Motor neuron (in vitro differentiated cells): ENCODE measurements around the gene PACS2. TPM values are rescaled to one million over a fixed set of nuclear protein-coding genes. Genes with fewer than 3 reads are reported as not detected.
A peak's percentile ranks its signal among the peaks of the same experiment; 100 is the strongest.
"Not testable (repeated sequence)": the region's sequence is repeated elsewhere in the genome, so short reads cannot be mapped to it uniquely, and the experiment has no call there.

Experiments used
- ATAC-seq, 8 experiments: fragments of 200-7000 bp; cut with Tn5 transposase; replicated peaks in 6 of 8; 2 replicates each; pipeline ENCODE4 v1.8.0; 2021; ENCODE audit warnings: mild to moderate bottlenecking in 8 of 8, moderate library complexity in 8 of 8
- H3K27ac ChIP-seq, 2 donors: fragments of 250-450 bp; sonication (Bioruptor Pico); 2 replicates each; pipeline ENCODE4 v1.9.0; 2021; ENCODE audit warnings: antibody characterized with exemption in 2 of 2, mild to moderate bottlenecking in 2 of 2, moderate library complexity in 1 of 2
- H3K4me1 ChIP-seq, 2 donors: fragments of 250-450 bp; sonication (Bioruptor Pico); replicated peaks in 1 of 2; 2 replicates each; pipeline ENCODE4 v1.6.1; 2021; ENCODE audit warnings: antibody characterized with exemption in 2 of 2, mild to moderate bottlenecking in 2 of 2, moderate library complexity in 1 of 2
- H3K4me3 ChIP-seq, 5 donors: fragments of 250-450 bp; sonication (Bioruptor Pico); 2 replicates each; pipeline ENCODE4 v1.9.0; 2021; ENCODE audit warnings: antibody characterized with exemption in 5 of 5, mild to moderate bottlenecking in 5 of 5, moderate library complexity in 4 of 5
- WGBS, 10 experiments: fragments of 450-650 bp; shearing (Covaris generic); methylation state at CpG; one replicate each; pipeline ENCODE4 v1.0.0; 2022; 5-methylcytosine and 5-hydroxymethylcytosine counted together
- in situ Hi-C, 9 experiments: fragments of 400-800 bp; cut with MboI; loops; one replicate each; pipeline ENCODE4 v1.15.0; 2021; ENCODE audit warnings: low sequenced_read_pairs in 9 of 9, low pct_unique_long_range_greater_than_20kb in 2 of 9; ENCODE audit not compliant: unreplicated experiment in 9 of 9
- total RNA-seq, 8 experiments: library from RNA; unstranded; fragments of 300-600 nt; gene quantifications; 2 replicates each; pipeline versions ENCODE4 v1.2.3 to v1.2.4, GENCODE V29; 2022

The PACS2 gene
- total RNA-seq = 10 to 100 TPM; 18.0 to 66.1 (median 49.7) TPM

DNA sequence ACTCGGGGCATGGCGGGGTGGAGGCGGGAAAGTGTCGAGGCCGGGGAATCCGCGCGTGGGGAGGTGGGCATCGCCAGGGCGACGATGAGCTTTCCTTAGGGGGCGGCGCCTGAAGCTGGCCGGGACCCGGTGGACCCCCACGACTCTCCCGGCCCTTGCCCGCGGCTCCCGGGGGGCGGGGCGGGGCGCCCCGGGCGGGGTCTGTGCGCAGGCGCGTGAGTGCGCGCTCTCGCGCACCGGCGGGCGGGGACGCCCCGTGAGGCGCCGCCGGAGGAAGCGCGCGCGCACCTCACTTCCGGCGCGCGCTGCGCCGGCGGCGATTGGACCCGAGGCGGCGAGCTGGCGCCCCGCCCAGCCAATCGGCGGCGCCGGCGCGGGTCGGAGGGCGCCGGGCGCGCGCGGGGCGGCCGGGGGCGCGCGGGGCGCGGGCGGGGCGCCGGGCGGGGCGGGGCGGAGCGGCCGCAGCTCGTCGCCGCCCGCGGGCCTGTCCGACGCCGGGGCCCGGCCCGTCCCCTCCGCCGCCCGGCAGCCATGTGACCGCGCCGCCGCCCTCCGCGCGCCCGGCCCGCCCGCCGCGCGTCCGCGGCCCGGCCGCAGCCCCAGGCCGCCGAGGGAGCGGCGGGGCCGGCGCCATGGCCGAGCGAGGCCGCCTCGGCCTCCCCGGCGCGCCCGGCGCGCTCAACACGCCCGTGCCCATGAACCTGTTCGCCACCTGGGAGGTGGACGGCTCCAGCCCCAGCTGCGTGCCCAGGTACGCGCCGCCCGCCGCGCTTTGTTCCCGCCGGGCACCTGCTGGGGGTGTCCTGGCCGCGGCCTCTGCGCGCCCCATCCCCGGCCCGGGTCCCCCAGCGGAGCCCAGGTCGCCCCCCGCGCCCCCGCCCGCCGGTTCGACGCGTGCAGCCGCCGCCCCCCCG lies at the start of gene PACS2:
PACS2 (plus strand) TSS at position 462 of the 914 bp plus-strand sequence; CDS start at position 633, 171 bp downstream.
- ATAC-seq = peak; percentile 62 to 76 (median 72)
- in situ Hi-C loops = no loop called here
- peak within 1 kb of the TSS; percentile 75 to 98 (median 93) for H3K4me3 ChIP-seq
- peak within 1 kb of the TSS; percentile 76 to 84 for H3K27ac ChIP-seq
- no CpG with 5 or more reads among the region's 163 CpGs for WGBS, 10 experiments
- H3K4me1 ChIP-seq = peaks cover 27 to 35% of the 10 kb centered on the region in 2 donors

DNA sequence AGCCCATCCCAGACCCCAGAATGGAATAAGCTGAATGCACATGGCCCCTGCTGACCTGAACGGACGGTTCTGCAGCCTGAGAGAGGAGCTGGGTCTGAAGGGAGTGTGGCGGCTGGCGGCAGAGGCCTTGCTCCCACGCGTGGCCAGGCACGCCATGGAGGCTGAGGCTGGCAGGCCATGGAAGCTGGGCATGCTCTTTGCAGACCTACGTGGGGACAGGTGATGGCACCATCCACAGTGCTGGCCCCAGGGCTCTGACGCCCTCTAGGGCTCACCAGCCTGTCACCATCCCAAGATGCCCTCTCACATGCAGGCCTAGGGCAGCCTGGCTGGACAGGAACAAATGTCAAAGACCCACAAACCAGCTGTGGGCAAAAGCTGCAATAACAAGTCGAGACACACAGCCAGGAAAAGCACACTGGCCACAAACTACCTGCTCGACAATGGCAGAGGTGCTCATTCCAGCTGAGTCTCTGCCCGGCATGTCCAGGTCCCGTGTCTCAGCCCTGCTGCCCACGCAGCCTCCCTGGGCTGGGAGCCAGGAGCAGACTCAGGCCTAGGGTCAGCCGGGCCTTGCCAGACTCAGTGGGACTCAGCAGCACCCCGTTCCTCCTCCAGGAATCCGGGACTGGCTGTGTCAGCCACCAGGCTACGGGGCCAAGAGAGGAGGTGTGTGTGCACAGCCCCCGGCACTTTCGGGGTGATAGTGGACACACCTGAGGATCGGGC lies 46.6 kb upstream of the PACS2 start:
- no peaks in the 10 kb centered on the region for H3K4me1 ChIP-seq
- in situ Hi-C loops = no loop called here
- ATAC-seq = no peak
- WGBS, 10 experiments = 93 to 100% (median 96%) methylated on average over 2 to 13 of the region's 21 CpGs; no CpG with 5 or more reads in 7 of the 10 experiments
- H3K4me3 ChIP-seq = no peak overlapping the region
- no peak overlapping the region for H3K27ac ChIP-seq

DNA sequence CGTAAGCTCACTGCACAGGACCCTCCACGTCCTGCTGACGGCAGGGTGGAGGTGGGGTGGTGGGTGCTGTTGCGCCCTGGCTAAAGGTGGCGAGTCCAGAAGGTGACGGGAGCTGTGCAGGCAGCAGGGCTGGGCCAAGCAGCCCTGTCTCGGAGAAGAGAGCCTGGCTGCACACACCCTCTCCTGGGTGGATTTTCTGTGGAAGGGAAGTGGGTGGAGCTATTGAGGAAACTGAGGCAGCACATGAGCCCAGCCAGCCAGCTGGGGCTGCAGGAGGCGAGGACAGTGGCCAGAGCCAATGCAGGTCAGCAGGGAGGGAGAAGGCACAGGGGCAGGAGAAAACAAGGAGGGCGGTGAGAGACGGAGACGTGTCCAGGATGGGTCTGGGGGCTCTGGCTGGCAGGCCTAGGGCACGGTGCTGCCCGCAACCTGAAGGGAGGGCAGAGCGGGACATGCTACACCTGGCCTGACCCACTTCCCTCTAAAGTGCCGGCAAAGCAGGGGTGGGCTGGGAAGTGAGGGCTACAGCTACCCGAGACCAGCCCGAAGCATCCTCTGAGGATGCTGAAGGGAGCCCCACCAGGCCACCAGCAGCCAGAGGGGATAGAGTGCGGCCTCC lies 45.7 kb upstream of the PACS2 start:
- in situ Hi-C loops = no loop called here
- H3K4me1 ChIP-seq = peaks cover 0 to 2% of the 10 kb centered on the region in 2 donors
- no peak overlapping the region for H3K4me3 ChIP-seq
- 94 to 100% (median 100%) methylated on average over 1 to 6 of the region's 18 CpGs; no CpG with 5 or more reads in 5 of the 10 experiments for WGBS, 10 experiments
- H3K27ac ChIP-seq = no peak overlapping the region
- no peak for ATAC-seq

DNA sequence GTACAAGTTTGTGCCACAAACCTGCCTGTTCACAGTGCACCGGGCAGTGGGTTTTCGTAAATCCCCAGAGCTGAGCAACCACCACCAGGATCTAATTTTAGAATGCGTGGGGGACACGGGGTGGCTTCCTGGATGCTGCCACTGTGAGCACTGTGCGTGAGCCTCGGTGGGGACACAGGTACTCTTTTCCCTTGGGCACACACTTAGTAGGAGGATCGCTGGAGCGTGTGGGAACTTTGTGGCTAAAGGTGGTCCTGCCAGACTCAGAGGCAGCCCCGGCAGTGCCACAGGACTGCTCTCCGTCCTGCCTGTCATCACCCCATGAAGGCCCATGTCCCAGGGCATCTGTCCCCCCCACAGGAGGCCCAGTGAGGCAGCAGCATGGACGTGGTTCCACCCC lies 45.1 kb upstream of the PACS2 start:
- WGBS, 10 experiments = no CpG with 5 or more reads among the region's 11 CpGs
- in situ Hi-C loops = no loop called here
- ATAC-seq = no peak

DNA sequence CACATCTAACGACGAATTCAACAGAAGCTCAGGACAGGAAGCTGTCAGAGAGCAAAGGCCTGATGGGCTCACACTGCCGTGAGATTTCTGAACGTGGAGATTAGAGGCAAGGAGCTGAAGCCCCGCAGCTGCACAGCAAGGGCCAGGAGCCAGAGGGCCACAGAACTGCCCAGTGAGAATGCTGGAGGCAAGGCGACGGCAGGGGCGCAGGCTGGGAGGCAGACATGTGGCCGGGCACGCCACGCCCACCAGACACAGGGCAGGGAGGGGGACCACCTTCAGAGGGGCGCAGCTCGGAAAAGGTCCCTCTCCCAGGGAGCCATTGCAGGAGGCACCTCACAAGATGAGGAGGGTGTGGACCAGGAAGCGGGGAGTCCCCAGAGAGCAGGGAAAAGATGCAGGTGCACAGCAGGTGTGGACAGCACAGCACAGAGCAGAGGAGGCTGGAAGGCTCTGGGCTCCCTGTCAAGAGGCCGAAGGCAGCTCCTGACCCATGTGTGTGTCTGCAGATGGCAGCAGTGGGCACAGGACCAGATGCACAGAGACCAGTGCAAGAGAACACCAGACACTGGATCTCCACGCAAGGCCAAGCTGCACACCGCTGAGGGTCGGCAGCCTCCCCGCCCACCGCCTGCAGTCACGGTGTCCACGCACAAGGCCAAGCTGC lies 43.2 kb upstream of the PACS2 start:
- peaks cover 0 to 10% of the 10 kb centered on the region in 2 donors for H3K4me1 ChIP-seq
- H3K27ac ChIP-seq = no peak overlapping the region
- WGBS, 10 experiments = 60 to 93% (median 88%) methylated on average over 1 to 12 of the region's 22 CpGs; no CpG with 5 or more reads in 5 of the 10 experiments
- no peak for ATAC-seq
- in situ Hi-C loops = no loop called here
- H3K4me3 ChIP-seq = no peak overlapping the region

More for the DNA sequence above, 45.1 kb upstream of the PACS2 start:
- no peak overlapping the region for H3K27ac ChIP-seq
- no peak overlapping the region for H3K4me3 ChIP-seq
- peaks cover 0 to 8% of the 10 kb centered on the region in 2 donors for H3K4me1 ChIP-seq

DNA sequence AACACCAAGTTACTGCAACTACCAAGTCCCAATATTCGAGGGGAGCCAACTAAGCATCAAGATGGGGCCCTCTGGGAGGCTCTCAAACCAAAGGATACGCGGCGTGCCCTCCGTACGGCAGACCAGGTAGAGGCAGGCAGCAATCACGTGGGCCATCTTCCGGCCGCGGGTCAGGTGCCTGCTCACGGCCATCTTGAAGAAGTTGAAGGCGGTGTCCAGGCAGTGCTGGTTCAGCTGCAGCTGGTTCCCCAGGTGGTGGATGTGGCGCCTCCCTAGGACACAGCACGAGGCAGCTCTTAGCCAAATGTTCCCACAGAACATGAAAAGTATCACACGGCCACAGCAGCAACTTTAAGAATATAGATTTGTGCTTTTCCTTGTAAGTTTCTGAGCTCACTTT lies 41.9 kb upstream of the PACS2 start:
- in situ Hi-C loops = no loop called here
- no peak overlapping the region for H3K4me3 ChIP-seq
- peaks cover 0 to 10% of the 10 kb centered on the region in 2 donors for H3K4me1 ChIP-seq
- WGBS, 10 experiments = 65 to 92% (median 79%) methylated on average over 3 to 6 of the region's 15 CpGs; no CpG with 5 or more reads in 6 of the 10 experiments
- no peak for ATAC-seq
- no peak overlapping the region for H3K27ac ChIP-seq

DNA sequence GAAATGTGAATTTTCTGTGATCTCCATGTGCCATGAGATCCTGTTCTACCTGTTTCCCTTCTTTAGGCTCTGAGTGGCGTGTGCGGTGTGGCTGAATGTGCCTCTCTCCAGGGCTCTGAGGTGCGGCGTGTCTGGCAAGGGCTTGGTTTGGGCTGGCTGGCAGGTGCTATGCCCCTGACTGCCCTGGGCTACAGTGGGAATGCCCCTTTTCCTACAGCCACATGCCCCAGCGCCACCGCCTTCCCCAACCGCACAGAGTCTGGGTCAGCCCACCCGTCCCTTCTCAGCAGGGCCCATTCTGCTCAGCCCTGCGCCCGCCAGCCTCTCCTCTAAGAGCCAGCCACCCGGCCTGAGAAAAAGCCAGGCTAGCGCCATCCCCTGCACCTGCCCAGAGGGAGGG lies 41.5 kb upstream of the PACS2 start:
- WGBS, 10 experiments = 92 to 100% (median 95%) methylated on average over 2 to 5 of the region's 12 CpGs; no CpG with 5 or more reads in 7 of the 10 experiments
- Histone ChIP-seq H3K27ac (no peak overlapping the region), H3K4me1 (peaks cover 0 to 10% of the 10 kb centered on the region in 2 donors), H3K4me3 (no peak overlapping the region)
- in situ Hi-C loops = no loop called here
- no peak for ATAC-seq

DNA sequence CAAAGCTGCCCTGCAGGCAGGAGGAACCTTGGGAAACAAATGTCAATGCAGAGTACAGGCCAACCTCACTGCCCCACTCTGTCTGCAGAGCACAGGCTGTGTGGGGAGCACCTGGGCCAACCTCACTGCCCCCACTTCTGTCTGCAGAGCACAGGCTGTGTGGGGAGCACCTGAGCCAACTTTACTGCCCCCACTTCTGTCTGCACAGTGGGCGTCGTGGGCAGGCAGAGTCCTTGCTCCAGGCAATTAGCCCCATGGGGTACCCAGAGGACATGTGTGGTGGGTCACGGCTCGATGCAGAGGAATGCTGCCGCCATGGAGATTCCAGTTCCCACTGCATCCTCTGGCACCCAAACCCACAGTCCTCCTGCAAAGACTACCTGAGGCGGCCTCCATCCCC lies 39.9 kb upstream of the PACS2 start:
- no CpG with 5 or more reads among the region's 6 CpGs for WGBS, 10 experiments
- peaks cover 0 to 10% of the 10 kb centered on the region in 2 donors for H3K4me1 ChIP-seq
- in situ Hi-C loops = no loop called here
- ATAC-seq = no peak
- H3K27ac ChIP-seq = no peak overlapping the region
- no peak overlapping the region for H3K4me3 ChIP-seq

DNA sequence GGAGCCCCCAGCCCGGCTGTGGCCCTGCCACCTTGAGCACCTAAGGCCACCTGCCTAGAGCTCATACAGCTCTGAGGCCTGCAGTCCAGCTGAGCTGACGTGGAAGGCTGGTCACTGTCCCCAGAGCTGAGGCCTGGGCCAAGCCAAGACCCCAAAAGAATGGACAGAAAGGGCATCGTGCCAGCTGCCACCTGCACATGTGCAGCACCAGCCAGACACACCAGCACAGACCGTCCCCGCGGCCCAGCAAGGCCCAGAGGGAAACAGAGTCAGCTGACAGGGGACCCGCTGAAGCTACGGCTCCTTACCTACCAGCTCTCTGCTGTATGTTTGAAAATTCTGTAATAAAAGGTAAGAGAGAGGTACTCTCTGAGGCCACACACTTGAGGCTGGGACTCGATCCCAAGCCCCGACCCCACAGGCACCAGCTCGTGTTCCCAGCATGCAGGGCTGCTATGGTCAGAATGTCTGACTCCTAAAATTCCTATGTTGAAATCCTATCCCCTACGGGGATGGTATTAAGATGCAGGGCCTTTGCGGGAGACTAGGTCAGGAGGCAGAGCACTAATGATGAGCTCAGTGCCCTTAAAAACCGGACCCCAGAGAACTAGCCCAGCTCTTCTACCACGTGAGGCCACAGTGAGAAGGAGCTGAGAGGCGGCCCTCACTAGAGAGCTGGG lies 39.1 kb upstream of the PACS2 start:
- H3K4me3 ChIP-seq = no peak overlapping the region
- WGBS, 10 experiments = 87 to 94% (median 88%) methylated on average over 3 to 6 of the region's 16 CpGs; no CpG with 5 or more reads in 7 of the 10 experiments
- peak in 3 of 8 experiments; percentile 31 to 72 (median 35) for ATAC-seq
- in situ Hi-C loops = no loop called here
- H3K27ac ChIP-seq = no peak overlapping the region
- H3K4me1 ChIP-seq = peaks cover 0 to 10% of the 10 kb centered on the region in 2 donors

DNA sequence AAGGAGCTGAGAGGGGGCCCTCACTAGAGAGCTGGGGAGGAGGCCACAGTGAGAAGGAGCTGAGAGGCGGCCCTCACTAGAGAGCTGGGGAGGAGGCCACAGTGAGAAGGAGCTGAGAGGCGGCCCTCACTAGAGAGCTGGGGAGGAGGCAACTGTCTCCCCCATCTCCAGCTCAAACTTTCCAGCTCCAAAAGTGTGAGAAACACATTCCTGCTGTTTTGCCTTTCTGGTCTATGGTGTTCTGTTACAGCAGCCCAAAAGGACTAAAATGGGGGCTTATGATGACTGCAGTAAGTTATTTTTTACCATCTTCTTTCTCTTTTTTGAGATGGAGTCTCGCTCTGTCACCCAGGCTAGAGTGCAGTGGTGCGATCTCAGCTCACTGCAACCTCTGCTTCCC lies 37.1 kb upstream of the PACS2 start:
- H3K4me3 ChIP-seq, ATAC-seq, H3K27ac ChIP-seq, in situ Hi-C loops: not testable (repeated sequence)
- peaks cover 7 to 14% of the 10 kb centered on the region in 2 donors for H3K4me1 ChIP-seq
- 100% methylated on average over 1 of the region's 4 CpGs; no CpG with 5 or more reads in 9 of the 10 experiments for WGBS, 10 experiments

DNA sequence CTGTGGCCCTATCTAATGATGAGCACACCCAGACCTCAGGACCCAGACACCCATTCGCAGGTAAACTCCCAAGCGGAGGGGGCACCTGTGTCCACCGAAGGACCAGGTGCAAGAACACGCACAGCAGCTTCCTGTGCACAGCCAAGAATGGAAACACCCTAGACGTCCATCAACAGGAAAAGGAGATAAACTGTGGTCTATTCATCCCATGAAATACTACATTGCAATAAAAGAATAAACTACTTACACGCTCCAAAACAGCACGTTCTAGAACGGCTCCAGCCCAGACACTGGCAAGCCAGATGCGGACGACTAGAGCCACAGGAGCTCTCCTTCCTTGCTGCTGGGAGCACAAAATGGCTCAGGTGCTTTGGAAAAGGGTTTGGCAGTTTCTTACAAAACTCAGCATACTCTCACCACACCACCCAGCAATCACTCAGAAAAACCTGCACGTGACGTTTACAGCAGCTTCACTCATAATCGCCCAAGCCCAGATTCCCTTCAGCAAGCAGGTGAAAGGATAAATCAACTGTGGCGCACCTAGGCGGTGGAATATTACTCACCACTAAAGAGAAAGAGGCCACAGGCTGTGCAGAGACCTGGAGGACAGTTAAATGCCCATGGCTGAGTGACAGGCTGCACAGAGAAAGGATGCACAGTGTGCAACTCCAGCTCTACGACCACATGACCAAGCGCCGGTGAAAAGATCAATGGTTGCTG lies 34.7 kb upstream of the PACS2 start:
- in situ Hi-C loops = no loop called here
- 78 to 100% (median 93%) methylated on average over 1 to 16 of the region's 18 CpGs for WGBS, 10 experiments
- Histone ChIP-seq H3K4me1 (peaks cover 4 to 7% of the 10 kb centered on the region in 2 donors), H3K27ac (no peak overlapping the region), H3K4me3 (no peak overlapping the region)
- no peak for ATAC-seq
